IPS-20b (cell line): ENCODE results near the gene ZFTA.
"Not testable (repeated sequence)": the region's sequence is repeated elsewhere in the genome, so short reads cannot be mapped to it uniquely, and the experiment has no call there.

Experiments
- H3K27ac ChIP-seq: one replicate; pipeline ENCODE4 v1.5.1; 2013; ENCODE audit warnings: low read length
- H3K27me3 ChIP-seq: 2 replicates; pipeline ENCODE4 v1.6.1; 2013; ENCODE audit warnings: mild to moderate bottlenecking, low read length, inconsistent platforms; ENCODE audit not compliant: insufficient read depth
- H3K36me3 ChIP-seq: 2 replicates; pipeline ENCODE4 v1.6.1; 2013; ENCODE audit warnings: low read depth, mild to moderate bottlenecking, inconsistent platforms, low read length, moderate library complexity; ENCODE audit not compliant: insufficient read depth
- H3K4me1 ChIP-seq: 2 replicates; pipeline ENCODE4 v1.6.1; 2013; ENCODE audit warnings: mild to moderate bottlenecking, control low read depth, inconsistent platforms, low read length, moderate library complexity; ENCODE audit not compliant: insufficient read depth
- H3K4me3 ChIP-seq: 2 replicates; pipeline ENCODE4 v1.5.1; 2013; ENCODE audit warnings: mild to moderate bottlenecking, low read length, inconsistent platforms
- H3K9ac ChIP-seq: 2 replicates; pipeline ENCODE4 v1.6.1; 2013; ENCODE audit warnings: low read depth, mild to moderate bottlenecking, inconsistent platforms, low read length, moderate library complexity
- H3K9me3 ChIP-seq: 2 replicates; pipeline ENCODE4 v1.6.1; 2013; ENCODE audit warnings: mild to moderate bottlenecking, low read depth, low read length, inconsistent platforms; ENCODE audit not compliant: insufficient read depth

ZFTA gene

GRCh38 chr11:63768237-63769041, at the start of gene ZFTA:
TSS of gene ZFTA (minus strand) at chr11:63768775. CDS start at chr11:63768622, 153 bp downstream.
- peaks cover 25% of the 10 kb centered on the region for H3K4me1 ChIP-seq

GRCh38 chr11:63817758-63818498, 49.4 kb upstream of the ZFTA start:
- Histone ChIP-seq H3K4me1 (peaks cover 6% of the 10 kb centered on the region), H3K27me3 (peaks cover under 1% of the 10 kb centered on the region; the same call in 1 of the 2 replicates), H3K36me3 (peaks cover 80% of the 10 kb centered on the region), H3K4me3 (no peak overlapping the region), H3K27ac (no peak overlapping the region), H3K9ac (no peak overlapping the region), H3K9me3 (no peaks in the 10 kb centered on the region)

More at GRCh38 chr11:63768237-63769041, at the start of gene ZFTA:
- Histone ChIP-seq H3K27me3 (peaks cover 30% of the 10 kb centered on the region), H3K9ac (peak within 1 kb of the TSS; percentile 94), H3K36me3 (peaks cover 13% of the 10 kb centered on the region; the same call in 1 of the 2 replicates), H3K9me3 (no peaks in the 10 kb centered on the region), H3K27ac (peak within 1 kb of the TSS; percentile 70), H3K4me3 (peak within 1 kb of the TSS; percentile 92)

- Histone ChIP-seq H3K27me3 (peaks cover 8% of the 10 kb centered on the region), H3K9ac (no peak overlapping the region), H3K27ac (no peak overlapping the region), H3K36me3 (peaks cover 68% of the 10 kb centered on the region), H3K9me3 (no peaks in the 10 kb centered on the region), H3K4me3 (no peak overlapping the region), H3K4me1 (peaks cover 11% of the 10 kb centered on the region)
These were observed 48.2 kb upstream of the ZFTA start for GRCh38 chr11:63816732-63817131.

GRCh38 chr11:63816166-63816565, 47.6 kb upstream of the ZFTA start:
- Histone ChIP-seq H3K9me3 (no peaks in the 10 kb centered on the region), H3K9ac (no peak overlapping the region), H3K4me3 (no peak overlapping the region), H3K27me3 (peaks cover 8% of the 10 kb centered on the region), H3K36me3 (peaks cover 63% of the 10 kb centered on the region), H3K27ac (no peak overlapping the region), H3K4me1 (peaks cover 14% of the 10 kb centered on the region)

- Histone ChIP-seq H3K36me3 (peaks cover 46% of the 10 kb centered on the region), H3K27me3 (peaks cover 8% of the 10 kb centered on the region), H3K27ac (peak overlapping the region; percentile 95), H3K9ac (peak overlapping the region; percentile 97), H3K4me1 (peaks cover 14% of the 10 kb centered on the region), H3K4me3 (peak overlapping the region; percentile 83), H3K9me3 (no peaks in the 10 kb centered on the region)
These were observed 45.8 kb upstream of the ZFTA start for GRCh38 chr11:63814383-63814736.

GRCh38 chr11:63813563-63814382, 45.2 kb upstream of the ZFTA start:
- Histone ChIP-seq H3K4me1 (peaks cover 14% of the 10 kb centered on the region), H3K9me3 (no peaks in the 10 kb centered on the region), H3K9ac (peak overlapping the region; percentile 97), H3K36me3 (peaks cover 42% of the 10 kb centered on the region), H3K27ac (peak overlapping the region; percentile 95), H3K27me3 (peaks cover 8% of the 10 kb centered on the region), H3K4me3 (peak overlapping the region; percentile 83)

- H3K9me3 ChIP-seq, result no peaks in the 10 kb centered on the region
- peak within 1 kb of the TSS; percentile 97 for H3K9ac ChIP-seq
- H3K4me1 ChIP-seq, result peaks cover 14% of the 10 kb centered on the region
- H3K36me3 ChIP-seq, result peaks cover 35% of the 10 kb centered on the region
- H3K27ac ChIP-seq, result peak within 1 kb of the TSS; percentile 95
- peak within 1 kb of the TSS; percentile 90 for H3K4me3 ChIP-seq
- peaks cover 8% of the 10 kb centered on the region for H3K27me3 ChIP-seq
These were observed 44.5 kb upstream of the ZFTA start, which contains the start of gene SPINDOC for GRCh38 chr11:63813035-63813562. TSS of gene SPINDOC (plus strand) at chr11:63813456. CDS start at chr11:63813687, 231 bp downstream.

GRCh38 chr11:63811522-63811921, 42.9 kb upstream of the ZFTA start:
- H3K4me1 ChIP-seq, result peaks cover 14% of the 10 kb centered on the region
- H3K27me3 ChIP-seq, result peaks cover 8% of the 10 kb centered on the region
- no peaks in the 10 kb centered on the region for H3K9me3 ChIP-seq
- H3K9ac ChIP-seq, result no peak overlapping the region
- H3K4me3 ChIP-seq, result no peak overlapping the region
- H3K36me3 ChIP-seq, result peaks cover 20% of the 10 kb centered on the region
- H3K27ac ChIP-seq, result no peak overlapping the region

GRCh38 chr11:63810383-63810782, 41.8 kb upstream of the ZFTA start:
- H3K27ac ChIP-seq, result not testable (repeated sequence)

GRCh38 chr11:63805844-63806415, 37.4 kb upstream of the ZFTA start:
- Histone ChIP-seq H3K36me3 (no peaks in the 10 kb centered on the region), H3K4me1 (no peaks in the 10 kb centered on the region), H3K9ac (no peak overlapping the region), H3K27me3 (no peaks in the 10 kb centered on the region), H3K9me3 (no peaks in the 10 kb centered on the region), H3K27ac (no peak overlapping the region), H3K4me3 (no peak overlapping the region)

More at GRCh38 chr11:63810383-63810782, 41.8 kb upstream of the ZFTA start:
- H3K9ac ChIP-seq, H3K4me3 ChIP-seq, H3K9me3 ChIP-seq, H3K36me3 ChIP-seq, H3K27me3 ChIP-seq: not testable (repeated sequence)
- H3K4me1 ChIP-seq, result peaks cover 14% of the 10 kb centered on the region

- Histone ChIP-seq H3K4me1 (no peaks in the 10 kb centered on the region), H3K9me3 (no peaks in the 10 kb centered on the region), H3K36me3 (no peaks in the 10 kb centered on the region), H3K27ac (no peak overlapping the region), H3K9ac (no peak overlapping the region), H3K4me3 (no peak overlapping the region), H3K27me3 (no peaks in the 10 kb centered on the region)
These were observed 35.7 kb upstream of the ZFTA start for GRCh38 chr11:63804259-63804658.
